B cell (primary cell): ENCODE results near the gene SPOCK3.

Experiments used
- EZH2 ChIP-seq: IDR thresholded peaks from 2 replicates; pipeline ENCODE4 v1.6.1; 2012; ENCODE audit warnings: borderline replicate concordance, low read depth, mild to moderate bottlenecking, moderate library complexity, low read length; ENCODE audit not compliant: insufficient read depth, poor library complexity, severe bottlenecking
- TF ChIP-seq, protein P1 (sequence below): fragments of 200-600 bp; IDR thresholded peaks from one replicate; pipeline ENCODE4 v1.8.0; 2022; ENCODE audit warnings: antibody characterized with exemption, mild to moderate bottlenecking

GRCh38 chr4:166777760-166778159 is 456.5 kb downstream of the SPOCK3 start:
- TF ChIP-seq, protein P1, sequence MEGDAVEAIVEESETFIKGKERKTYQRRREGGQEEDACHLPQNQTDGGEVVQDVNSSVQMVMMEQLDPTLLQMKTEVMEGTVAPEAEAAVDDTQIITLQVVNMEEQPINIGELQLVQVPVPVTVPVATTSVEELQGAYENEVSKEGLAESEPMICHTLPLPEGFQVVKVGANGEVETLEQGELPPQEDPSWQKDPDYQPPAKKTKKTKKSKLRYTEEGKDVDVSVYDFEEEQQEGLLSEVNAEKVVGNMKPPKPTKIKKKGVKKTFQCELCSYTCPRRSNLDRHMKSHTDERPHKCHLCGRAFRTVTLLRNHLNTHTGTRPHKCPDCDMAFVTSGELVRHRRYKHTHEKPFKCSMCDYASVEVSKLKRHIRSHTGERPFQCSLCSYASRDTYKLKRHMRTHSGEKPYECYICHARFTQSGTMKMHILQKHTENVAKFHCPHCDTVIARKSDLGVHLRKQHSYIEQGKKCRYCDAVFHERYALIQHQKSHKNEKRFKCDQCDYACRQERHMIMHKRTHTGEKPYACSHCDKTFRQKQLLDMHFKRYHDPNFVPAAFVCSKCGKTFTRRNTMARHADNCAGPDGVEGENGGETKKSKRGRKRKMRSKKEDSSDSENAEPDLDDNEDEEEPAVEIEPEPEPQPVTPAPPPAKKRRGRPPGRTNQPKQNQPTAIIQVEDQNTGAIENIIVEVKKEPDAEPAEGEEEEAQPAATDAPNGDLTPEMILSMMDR, result no peak
- no peak for TF ChIP-seq EZH2
